Small intestine (tissue), 16 donors: ENCODE data around the gene KRTAP15-1. TPM values are rescaled to one million over a fixed set of nuclear protein-coding genes. Genes with fewer than 3 reads are reported as not detected.

Source experiments
- DNase-seq, 2 donors: peaks; one replicate each; pipeline versions ENCODE4 v3.0.0 to v3.0.0-alpha.2; 2013
- FAIRE-seq: peaks from 2 replicates; lab custom pipeline; 2012; peaks lifted over from hg19 to GRCh38; lab: Jason Lieb, UNC
- H3K27ac ChIP-seq, 3 donors: one replicate each; pipeline ENCODE4 v1.5.1; 2013; ENCODE audit warnings: low read length in 2 of 3, mild to moderate bottlenecking in 2 of 3, control low read depth in 1 of 3, inconsistent platforms in 1 of 3, low read depth in 1 of 3, moderate library complexity in 1 of 3
- H3K27me3 ChIP-seq, 3 donors: one replicate each; pipeline ENCODE4 v1.6.1; 2013; ENCODE audit warnings: low read length in 3 of 3, inconsistent platforms in 1 of 3; ENCODE audit not compliant: control insufficient read depth in 3 of 3, insufficient read depth in 3 of 3
- H3K36me3 ChIP-seq, 3 donors: one replicate each; pipeline ENCODE4 v1.6.1; 2013; ENCODE audit warnings: low read length in 3 of 3, inconsistent platforms in 1 of 3, low read depth in 1 of 3, mild to moderate bottlenecking in 1 of 3, moderate library complexity in 1 of 3; ENCODE audit not compliant: control insufficient read depth in 3 of 3, insufficient read depth in 2 of 3
- H3K4me1 ChIP-seq, 3 donors: one replicate each; pipeline ENCODE4 v1.6.1; 2013; ENCODE audit warnings: low read length in 2 of 3, inconsistent platforms in 1 of 3, low read depth in 1 of 3, mild to moderate bottlenecking in 1 of 3, moderate library complexity in 1 of 3; ENCODE audit not compliant: control insufficient read depth in 3 of 3, insufficient read depth in 2 of 3
- H3K4me3 ChIP-seq, 3 donors: one replicate each; pipeline ENCODE4 v1.5.1; 2013; ENCODE audit warnings: low read length in 3 of 3, control low read depth in 1 of 3, inconsistent platforms in 1 of 3, low read depth in 1 of 3, mild to moderate bottlenecking in 1 of 3, moderate library complexity in 1 of 3
- H3K9me3 ChIP-seq, 2 donors: one replicate each; pipeline ENCODE4 v1.6.1; 2013; ENCODE audit warnings: low read depth in 1 of 2, low read length in 1 of 2; ENCODE audit not compliant: control insufficient read depth in 2 of 2, insufficient read depth in 1 of 2
- WGBS, 3 donors: extraction: QIAGEN DNeasy Blood & Tissue Kit; methylation state at CpG; one replicate each; pipeline ENCODE4 v1.1.7; 2013; 5-methylcytosine and 5-hydroxymethylcytosine counted together
- long read RNA-seq, 10 donors: transcript quantifications; one replicate each; lab custom pipeline, GENCODE V29; 2026
- polyA plus RNA-seq, 4 donors: library from polyadenylated mRNA; stranded (reverse) in 3 of 4; unstranded in 1 of 4; fragments of 200-250 nt in 3 of 4; fragments of 120-200 nt in 1 of 4; gene quantifications; one replicate each; pipeline versions ENCODE4 v1.2.1 to v1.2.3, GENCODE V29; 2013
- donor health status: healthy with polysubstance abuse.
- donor health status: control.
- donor health status: control.
- donor health status: Bipolar disorder and iron deficiency.
- donor health status: healthy.

The KRTAP15-1 gene, protein sequence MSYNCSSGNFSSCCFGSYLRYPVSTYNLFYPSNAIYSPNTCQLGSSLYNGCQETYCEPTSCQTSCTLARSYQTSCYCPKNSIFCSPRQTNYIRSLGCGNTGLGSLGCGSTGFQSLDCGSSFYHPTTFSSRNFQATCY
- not detected for polyA plus RNA-seq
- long read RNA-seq, donor 1: 0 reads
- long read RNA-seq, donor 2: 0 reads
- long read RNA-seq, donor 3: 0 reads
- long read RNA-seq, donor 4: 0 reads
- long read RNA-seq, donor 5: 0 reads
- long read RNA-seq, donor 6: 0 reads
- long read RNA-seq, donor 7: 0 reads
- long read RNA-seq, donor 8: 0 reads
- long read RNA-seq, donor 9: 0 reads
- long read RNA-seq, donor 10: 0 reads

DNA sequence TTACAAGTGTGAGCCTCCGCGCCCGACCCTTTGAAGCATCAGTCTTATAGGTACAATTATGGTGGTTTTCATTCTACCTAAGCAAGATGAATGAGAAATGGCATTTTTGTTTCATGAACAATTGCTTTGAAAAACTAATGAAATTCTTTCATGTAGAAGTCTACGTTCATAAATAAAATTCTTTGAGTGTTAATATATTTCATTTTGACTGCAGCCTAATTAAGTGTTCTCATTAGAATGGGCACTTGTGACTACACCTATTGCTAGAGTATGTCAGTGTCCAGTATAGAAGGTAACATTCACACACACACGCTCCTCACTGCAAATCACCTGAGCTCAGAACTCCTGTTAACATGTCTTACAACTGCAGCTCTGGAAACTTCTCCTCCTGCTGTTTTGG, at the start of gene KRTAP15-1:
TSS of gene KRTAP15-1 (plus strand) at position 301 of the 400 bp plus-strand sequence. CDS start at position 354, 53 bp downstream.
- 90 to 93% (median 91%) methylated on average over 5 of the region's 5 CpGs for WGBS, 3 donors
- H3K4me1 ChIP-seq: no peaks in the 10 kb centered on the region
- FAIRE-seq (no peak), DNase-seq (no peak)
- H3K27me3 ChIP-seq: no peaks in the 10 kb centered on the region
- no peaks in the 10 kb centered on the region for H3K9me3 ChIP-seq
- H3K27ac ChIP-seq: no peak within 1 kb of the TSS
- H3K4me3 ChIP-seq: no peak within 1 kb of the TSS
- no peaks in the 10 kb centered on the region for H3K36me3 ChIP-seq

DNA sequence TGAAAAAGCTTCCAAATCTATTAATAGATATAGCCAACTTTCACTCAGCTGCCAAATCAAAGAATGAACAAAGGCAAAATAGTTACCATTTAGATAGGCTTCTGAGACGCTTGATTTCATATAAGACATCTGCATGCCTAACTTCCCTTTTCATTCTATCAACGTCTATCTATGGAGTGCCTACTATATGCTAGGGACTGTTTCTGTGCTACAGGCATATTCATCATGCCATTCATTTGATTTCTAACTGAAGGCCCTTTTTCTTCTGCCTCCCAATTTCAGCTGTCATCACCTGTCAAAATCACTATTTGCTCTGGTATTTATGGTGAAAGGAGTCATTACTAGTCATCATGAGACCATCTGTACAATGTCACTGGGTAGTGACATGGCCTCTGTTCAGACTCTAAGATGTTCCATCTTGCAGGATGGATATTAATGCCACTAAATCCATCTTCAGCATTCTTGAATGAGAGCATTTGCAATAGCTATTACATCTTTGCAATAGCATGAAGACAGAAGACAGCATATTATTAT, 48.5 kb upstream of the KRTAP15-1 start:
- FAIRE-seq: no peak
- no peak for DNase-seq
- WGBS, 3 donors: 59 to 69% (median 62%) methylated on average over 2 of the region's 2 CpGs

DNA sequence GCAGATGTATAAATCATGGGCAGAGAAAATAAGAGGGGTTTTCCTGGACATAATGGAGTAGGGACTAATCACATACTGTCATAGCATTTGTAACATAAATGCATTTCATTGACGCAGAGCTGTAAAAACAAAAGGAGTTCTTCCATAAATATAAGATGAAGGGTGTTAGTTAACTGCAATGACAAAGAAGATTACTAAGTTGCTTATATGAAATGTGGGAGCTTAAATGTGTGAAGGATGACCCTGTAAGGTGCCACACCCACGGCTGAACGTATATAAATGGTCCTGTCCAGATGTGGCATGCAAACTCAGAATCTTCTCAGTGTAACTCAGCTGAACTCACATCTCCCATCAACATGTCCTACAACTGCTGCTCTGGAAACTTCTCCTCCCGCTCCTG, 44.3 kb upstream of the KRTAP15-1 start, which contains the start of gene KRTAP13-1:
TSS of gene KRTAP13-1 (plus strand) at position 301 of the 400 bp plus-strand sequence. CDS start at position 357, 56 bp downstream.
- no peaks in the 10 kb centered on the region for H3K36me3 ChIP-seq
- no peak within 1 kb of the TSS for H3K4me3 ChIP-seq
- 67 to 78% (median 71%) methylated on average over 4 of the region's 4 CpGs for WGBS, 3 donors
- H3K4me1 ChIP-seq: no peaks in the 10 kb centered on the region
- H3K9me3 ChIP-seq: peaks cover 0 to 5% of the 10 kb centered on the region in 2 donors
- no peaks in the 10 kb centered on the region for H3K27me3 ChIP-seq
- DNase-seq (no peak), FAIRE-seq (no peak)
- no peak within 1 kb of the TSS for H3K27ac ChIP-seq

More for the DNA sequence above, 48.5 kb upstream of the KRTAP15-1 start:
- Histone ChIP-seq H3K4me1 (no peaks in the 10 kb centered on the region), H3K27me3 (no peaks in the 10 kb centered on the region), H3K4me3 (no peak overlapping the region), H3K36me3 (no peaks in the 10 kb centered on the region), H3K9me3 (peaks cover 0 to 13% of the 10 kb centered on the region in 2 donors), H3K27ac (no peak overlapping the region)

DNA sequence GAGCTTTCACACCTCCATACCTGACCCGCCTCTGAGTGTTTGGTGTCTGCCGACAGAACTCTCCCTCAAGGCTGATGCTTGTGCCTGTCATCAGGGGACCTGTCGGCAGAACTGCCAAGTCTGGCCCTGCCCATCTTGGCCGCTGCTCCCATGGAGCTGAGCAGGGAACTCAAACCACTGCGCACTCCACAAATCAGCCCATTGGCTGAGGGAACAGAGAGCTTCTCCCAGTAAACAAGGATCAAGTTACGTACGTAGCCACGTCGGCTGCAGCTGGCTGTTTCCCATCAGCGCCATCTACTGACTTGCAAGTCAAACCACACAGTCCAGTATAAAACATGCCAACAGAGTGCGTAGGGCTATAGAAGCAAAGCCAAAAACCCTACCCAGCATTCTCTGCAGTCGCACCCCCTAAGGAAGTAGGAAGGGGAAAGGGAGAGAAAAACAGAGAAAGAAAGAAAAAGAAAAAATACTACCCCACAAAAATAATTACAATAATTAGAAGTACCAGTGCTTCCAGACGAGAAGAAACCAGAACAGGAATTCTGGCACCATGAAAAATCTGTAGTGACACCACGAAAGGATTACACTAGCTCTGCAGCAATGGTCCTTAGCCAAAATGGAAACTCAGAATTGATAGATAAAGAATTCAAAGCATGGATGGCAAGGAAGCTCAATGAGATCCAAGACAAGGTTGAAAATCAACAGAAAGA, 31.1 kb upstream of the KRTAP15-1 start:
- peaks cover 1 to 9% of the 10 kb centered on the region in 2 donors for H3K9me3 ChIP-seq
- H3K4me1 ChIP-seq: no peaks in the 10 kb centered on the region
- WGBS, 3 donors: 26 to 44% (median 37%) methylated on average over 14 of the region's 14 CpGs
- peak; percentile 4 to 35 for DNase-seq
- no peak overlapping the region for H3K4me3 ChIP-seq
- no peak for FAIRE-seq
- no peaks in the 10 kb centered on the region for H3K36me3 ChIP-seq
- no peaks in the 10 kb centered on the region for H3K27me3 ChIP-seq
- no peak overlapping the region for H3K27ac ChIP-seq

DNA sequence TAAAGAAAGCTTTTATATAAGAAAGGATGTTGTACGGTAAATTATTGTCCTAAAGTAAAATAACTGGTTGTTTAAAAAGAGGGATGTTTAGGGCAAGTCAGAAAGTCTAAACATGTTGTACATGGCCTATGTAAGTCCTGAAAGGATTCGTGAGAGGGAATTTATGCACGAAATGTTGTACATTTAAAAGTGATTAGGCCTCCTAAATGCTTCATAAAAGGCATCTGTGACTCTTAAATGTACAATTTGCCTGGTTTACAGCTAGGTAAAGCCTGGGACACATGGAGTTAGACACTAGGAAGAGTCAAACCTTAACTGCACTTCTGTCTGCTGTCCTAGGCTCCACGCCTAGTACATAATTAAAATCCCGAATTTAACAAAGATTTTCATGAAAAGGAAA, 24.1 kb upstream of the KRTAP15-1 start:
- Histone ChIP-seq H3K9me3 (peaks cover 0 to 6% of the 10 kb centered on the region in 2 donors), H3K27ac (no peak overlapping the region), H3K4me1 (no peaks in the 10 kb centered on the region), H3K27me3 (no peaks in the 10 kb centered on the region), H3K36me3 (no peaks in the 10 kb centered on the region), H3K4me3 (no peak overlapping the region)
- FAIRE-seq (no peak), DNase-seq (no peak)
- 76 to 82% (median 78%) methylated on average over 5 of the region's 5 CpGs for WGBS, 3 donors

DNA sequence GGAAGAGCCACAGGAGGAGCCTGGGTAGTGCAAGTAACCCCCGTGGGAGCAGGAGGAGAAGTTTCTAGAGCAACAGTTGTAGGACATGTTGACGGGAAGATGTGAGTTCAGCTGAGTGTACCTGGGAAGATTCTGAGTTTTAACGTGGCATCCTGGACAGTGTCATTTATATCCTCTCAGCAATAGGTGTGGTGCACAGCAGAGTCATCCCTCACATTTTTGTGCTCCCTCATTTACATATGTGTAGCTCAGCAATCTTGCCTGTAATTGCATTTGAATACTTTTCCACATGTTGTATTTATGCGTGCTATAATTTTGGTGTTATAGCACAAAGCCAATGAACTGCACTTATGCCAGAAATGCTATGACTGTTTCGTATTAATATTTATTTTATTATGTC, 14.2 kb upstream of the KRTAP15-1 start, which contains the start of gene KRTAP13-3:
TSS of gene KRTAP13-3 (minus strand) at position 101 of the 400 bp plus-strand sequence. CDS start at position 87, 14 bp downstream.
- Histone ChIP-seq H3K9me3 (no peaks in the 10 kb centered on the region), H3K27ac (no peak within 1 kb of the TSS), H3K4me3 (no peak within 1 kb of the TSS), H3K4me1 (no peaks in the 10 kb centered on the region), H3K36me3 (no peaks in the 10 kb centered on the region), H3K27me3 (no peaks in the 10 kb centered on the region)
- no peak for FAIRE-seq
- WGBS, 3 donors: 73 to 84% (median 73%) methylated on average over 5 of the region's 5 CpGs
- no peak for DNase-seq

DNA sequence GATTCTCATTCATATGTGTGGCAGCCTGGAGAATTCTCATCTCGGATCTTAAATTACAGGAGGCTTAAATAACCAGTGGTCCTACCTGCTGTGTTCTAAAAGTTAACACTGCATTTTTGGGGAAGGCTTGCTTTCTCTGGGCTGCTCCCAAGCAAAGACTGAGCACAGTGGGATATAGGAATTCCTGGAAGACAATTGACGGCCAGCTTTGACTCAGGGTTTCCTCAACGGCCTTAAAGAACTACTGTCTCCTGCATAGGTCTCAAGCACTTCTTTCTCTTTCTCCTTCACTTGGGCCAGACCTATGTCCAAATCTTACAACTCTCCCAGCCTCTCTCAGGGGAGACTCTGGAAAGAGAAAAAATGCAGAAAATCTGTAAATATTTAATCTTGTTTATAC, 13.3 kb upstream of the KRTAP15-1 start:
- Histone ChIP-seq H3K4me1 (no peaks in the 10 kb centered on the region), H3K9me3 (no peaks in the 10 kb centered on the region), H3K4me3 (no peak overlapping the region), H3K36me3 (no peaks in the 10 kb centered on the region), H3K27me3 (no peaks in the 10 kb centered on the region), H3K27ac (no peak overlapping the region)
- no peak for DNase-seq
- WGBS, 3 donors: 45 to 52% (median 51%) methylated on average over 3 of the region's 3 CpGs
- FAIRE-seq: no peak

DNA sequence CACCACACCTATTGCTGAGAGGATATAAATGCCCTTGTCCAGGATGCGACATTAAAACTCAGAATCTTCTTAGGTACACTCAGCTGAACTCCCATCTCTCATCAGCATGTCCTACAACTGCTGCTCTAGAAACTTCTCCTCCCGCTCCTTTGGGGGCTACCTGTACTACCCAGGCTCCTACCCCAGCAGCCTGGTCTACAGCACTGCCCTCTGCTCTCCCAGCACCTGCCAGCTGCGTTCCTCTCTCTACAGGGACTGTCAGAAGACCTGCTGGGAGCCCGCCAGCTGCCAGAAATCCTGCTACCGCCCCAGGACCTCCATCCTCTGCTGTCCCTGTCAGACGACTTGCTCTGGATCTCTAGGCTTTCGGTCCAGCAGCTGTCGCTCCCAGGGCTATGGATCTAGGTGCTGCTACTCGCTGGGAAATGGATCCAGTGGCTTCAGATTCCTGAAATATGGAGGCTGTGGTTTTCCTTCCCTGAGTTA, 9.9 kb upstream of the KRTAP15-1 start, which contains the start of gene KRTAP13-4:
TSS of gene KRTAP13-4 (plus strand) at position 51 of the 486 bp plus-strand sequence. CDS start at position 107, 56 bp downstream.
- no peak within 1 kb of the TSS for H3K27ac ChIP-seq
- no peaks in the 10 kb centered on the region for H3K4me1 ChIP-seq
- no peaks in the 10 kb centered on the region for H3K27me3 ChIP-seq
- 60 to 79% (median 72%) methylated on average over 9 of the region's 9 CpGs for WGBS, 3 donors
- H3K36me3 ChIP-seq: no peaks in the 10 kb centered on the region
- DNase-seq (no peak), FAIRE-seq (no peak)
- H3K4me3 ChIP-seq: no peak within 1 kb of the TSS
- H3K9me3 ChIP-seq: peaks cover 0 to 2% of the 10 kb centered on the region in 2 donors
